Liver (tissue), 9 donors: ENCODE results near the gene SECTM1. TPM values are rescaled to one million over a fixed set of nuclear protein-coding genes. Genes with fewer than 3 reads are reported as not detected.

Experiments used
- DNase-seq: peaks from one replicate; pipeline ENCODE4 v3.0.0-alpha.2; 2017; ENCODE audit warnings: low spot score
- H3K27ac ChIP-seq, 2 donors: one replicate each; pipeline ENCODE4 v1.7.0; 2013; ENCODE audit warnings: inconsistent platforms in 2 of 2, low read length in 2 of 2, control low read depth in 1 of 2, low read depth in 1 of 2, mild to moderate bottlenecking in 1 of 2
- H3K27me3 ChIP-seq, 4 donors: one replicate each; pipeline versions ENCODE4 v1.6.1 to v1.7.0; 2013; ENCODE audit warnings: low read length in 3 of 4, inconsistent platforms in 1 of 4, mild to moderate bottlenecking in 1 of 4, moderate library complexity in 1 of 4; ENCODE audit not compliant: control insufficient read depth in 4 of 4, insufficient read depth in 4 of 4
- H3K36me3 ChIP-seq, 4 donors: one replicate each; pipeline versions ENCODE4 v1.6.1 to v1.7.0; 2013; ENCODE audit warnings: low read length in 3 of 4, mild to moderate bottlenecking in 3 of 4, low read depth in 1 of 4, moderate library complexity in 1 of 4; ENCODE audit not compliant: control insufficient read depth in 4 of 4, insufficient read depth in 3 of 4
- H3K4me1 ChIP-seq, 4 donors: one replicate each; pipeline versions ENCODE4 v1.6.1 to v1.7.0; 2013; ENCODE audit warnings: low read length in 3 of 4, mild to moderate bottlenecking in 3 of 4, moderate library complexity in 1 of 4; ENCODE audit not compliant: control insufficient read depth in 4 of 4, insufficient read depth in 4 of 4
- H3K4me3 ChIP-seq, 3 donors: one replicate each; pipeline versions ENCODE4 v1.6.1 to v1.7.0; 2013; ENCODE audit warnings: low read length in 3 of 3, control low read depth in 1 of 3, low read depth in 1 of 3, mild to moderate bottlenecking in 1 of 3
- H3K9ac ChIP-seq, 2 donors: one replicate each; pipeline ENCODE4 v1.7.0; 2013; ENCODE audit warnings: low read length in 2 of 2, mild to moderate bottlenecking in 2 of 2, moderate library complexity in 2 of 2, control low read depth in 1 of 2, low read depth in 1 of 2
- H3K9me3 ChIP-seq, 4 donors: one replicate each; pipeline versions ENCODE4 v1.6.1 to v1.7.0; 2013; ENCODE audit warnings: low read length in 3 of 4; ENCODE audit not compliant: control insufficient read depth in 4 of 4
- ATF3 ChIP-seq: IDR thresholded peaks from 2 replicates; pipeline ENCODE4 v1.6.1; 2016; ENCODE audit warnings: antibody characterized with exemption
- EGR1 ChIP-seq, 2 donors: IDR thresholded peaks; 2 replicates each; pipeline ENCODE4 v1.6.1; 2016 to 2018; ENCODE audit warnings: antibody characterized with exemption in 2 of 2, low read depth in 2 of 2
- FOXA1 ChIP-seq: IDR thresholded peaks from 2 replicates; pipeline ENCODE4 v1.6.1; 2016; ENCODE audit warnings: antibody characterized with exemption
- GABPA ChIP-seq, 2 donors: IDR thresholded peaks in 1 of 2; conservative IDR thresholded peaks in 1 of 2; 2 replicates each; pipeline ENCODE4 v1.6.1; 2016; ENCODE audit warnings: antibody characterized with exemption in 2 of 2, mild to moderate bottlenecking in 1 of 2, moderate library complexity in 1 of 2
- HNF4G ChIP-seq: IDR thresholded peaks from 2 replicates; pipeline ENCODE4 v1.6.1; 2016; ENCODE audit warnings: antibody characterized with exemption
- JUND ChIP-seq, 2 donors: IDR thresholded peaks; 2 replicates each; pipeline ENCODE4 v1.6.1; 2016; ENCODE audit warnings: antibody characterized with exemption in 2 of 2
- MAX ChIP-seq: IDR thresholded peaks from 2 replicates; pipeline ENCODE4 v1.6.1; 2016; ENCODE audit warnings: antibody characterized with exemption
- NR2F2 ChIP-seq: IDR thresholded peaks from 2 replicates; pipeline ENCODE4 v1.6.1; 2016; ENCODE audit warnings: antibody characterized with exemption
- RAD21 ChIP-seq, 2 donors: IDR thresholded peaks; 2 replicates each; pipeline ENCODE4 v1.6.1; 2016; ENCODE audit warnings: antibody characterized with exemption in 2 of 2, mild to moderate bottlenecking in 2 of 2
- RXRA ChIP-seq, 2 donors: IDR thresholded peaks; 2 replicates each; pipeline ENCODE4 v1.6.1; 2017 to 2018; ENCODE audit warnings: antibody characterized with exemption in 2 of 2, mild to moderate bottlenecking in 1 of 2
- SP1 ChIP-seq: IDR thresholded peaks from 2 replicates; pipeline ENCODE4 v1.6.1; 2018; ENCODE audit warnings: antibody characterized with exemption, mild to moderate bottlenecking
- TAF1 ChIP-seq: conservative IDR thresholded peaks from 2 replicates; pipeline ENCODE4 v1.6.1; 2016; ENCODE audit warnings: antibody characterized with exemption, mild to moderate bottlenecking
- YY1 ChIP-seq: IDR thresholded peaks from 2 replicates; pipeline ENCODE4 v1.6.1; 2016; ENCODE audit warnings: antibody characterized with exemption, mild to moderate bottlenecking
- ZBTB33 ChIP-seq: IDR thresholded peaks from 2 replicates; pipeline ENCODE4 v1.6.1; 2016; ENCODE audit warnings: antibody characterized with exemption
- WGBS: extraction: QIAGEN DNeasy Blood & Tissue Kit; methylation state at CpG from one replicate; pipeline ENCODE4 v1.1.7; 2013; 5-methylcytosine and 5-hydroxymethylcytosine counted together
- polyA plus RNA-seq, 2 donors: library from polyadenylated mRNA; stranded (reverse) in 1 of 2; unstranded in 1 of 2; fragments of 200-250 nt in 1 of 2; fragments of >200 nt in 1 of 2; fragmentation: Nextera tagmentation in 1 of 2; extraction: Ambion mirVana in 1 of 2; gene quantifications; one replicate each; pipeline versions ENCODE4 v1.2.1 to v1.2.3, GENCODE V29; 2013 to 2015
- total RNA-seq, 2 donors: library from RNA; depleted of rRNA; stranded (reverse); fragments of >200 nt; gene quantifications; one replicate each; pipeline ENCODE4 v1.2.3, GENCODE V29; 2014
- donor health status: healthy.
- donor health status: healthy.
- donor health status: healthy.
- donor health status: healthy.
- donor health status: healthy.

SECTM1 gene
- total and polyA plus RNA-seq, 4 donors, result 1.3 to 14.2 (median 4.6) TPM

GRCh38 chr17:82358465-82359350 lies 25.1 kb upstream of the SECTM1 start, which contains the start of gene TEX19:
TSS of gene TEX19 (plus strand) at chr17:82359247. CDS start at chr17:82362151, 2,904 bp downstream.
- no peak within 1 kb of the TSS for H3K9ac ChIP-seq
- no peak within 1 kb of the TSS for H3K27ac ChIP-seq
- WGBS, result 81% methylated on average over 21 of the region's 21 CpGs
- no peaks in the 10 kb centered on the region for H3K9me3 ChIP-seq
- TF ChIP-seq TAF1 (no peak), HNF4G (no peak), FOXA1 (no peak), JUND (IDR thresholded peaks at IDR 0.05) (no peak), EGR1 (IDR thresholded peaks at IDR 0.05; ENCODE audit: low read depth in 2 of 2) (no peak), NR2F2 (no peak), YY1 (no peak), ZBTB33 (no peak), MAX (no peak)
- H3K36me3 ChIP-seq, result no peaks in the 10 kb centered on the region
- no peak for DNase-seq
- H3K27me3 ChIP-seq, result peaks cover 0 to 3% (median 0%) of the 10 kb centered on the region in 4 donors
- peaks cover 0 to 4% (median 1%) of the 10 kb centered on the region in 4 donors for H3K4me1 ChIP-seq
- H3K4me3 ChIP-seq, result no peak within 1 kb of the TSS

GRCh38 chr17:82357394-82357793 lies 23.8 kb upstream of the SECTM1 start:
- no peak for DNase-seq
- H3K4me3 ChIP-seq, result no peak overlapping the region
- TF ChIP-seq JUND (IDR thresholded peaks at IDR 0.05), result no peak
- no peak for TF ChIP-seq TAF1
- TF ChIP-seq FOXA1, result no peak
- TF ChIP-seq ATF3, result no peak
- no peak for TF ChIP-seq ZBTB33
- no peak for TF ChIP-seq RAD21 (IDR thresholded peaks at IDR 0.05)
- TF ChIP-seq YY1, result no peak
- no peak for TF ChIP-seq EGR1 (IDR thresholded peaks at IDR 0.05; ENCODE audit: low read depth in 2 of 2)
- no peaks in the 10 kb centered on the region for H3K9me3 ChIP-seq
- H3K27ac ChIP-seq, result no peak overlapping the region
- no peaks in the 10 kb centered on the region for H3K36me3 ChIP-seq
- 85% methylated on average over 2 of the region's 2 CpGs for WGBS
- H3K27me3 ChIP-seq, result peaks cover 0 to 3% (median 0%) of the 10 kb centered on the region in 4 donors
- peaks cover 0 to 4% (median 1%) of the 10 kb centered on the region in 4 donors for H3K4me1 ChIP-seq
- no peak overlapping the region for H3K9ac ChIP-seq

GRCh38 chr17:82356845-82357355 lies 23.3 kb upstream of the SECTM1 start:
- H3K27ac ChIP-seq, result no peak overlapping the region
- H3K4me3 ChIP-seq, result no peak overlapping the region
- peaks cover 0 to 3% (median 0%) of the 10 kb centered on the region in 4 donors for H3K27me3 ChIP-seq
- no peaks in the 10 kb centered on the region for H3K36me3 ChIP-seq
- DNase-seq, result no peak
- no peak overlapping the region for H3K9ac ChIP-seq
- H3K4me1 ChIP-seq, result peaks cover 0 to 4% (median 2%) of the 10 kb centered on the region in 4 donors
- no peak for TF ChIP-seq EGR1 (IDR thresholded peaks at IDR 0.05; ENCODE audit: low read depth in 2 of 2)
- no peak for TF ChIP-seq JUND (IDR thresholded peaks at IDR 0.05)
- no peak for TF ChIP-seq YY1
- TF ChIP-seq RXRA (IDR thresholded peaks at IDR 0.05), result no peak
- no peak for TF ChIP-seq ATF3
- TF ChIP-seq ZBTB33, result no peak
- no peak for TF ChIP-seq SP1
- no peak for TF ChIP-seq MAX
- TF ChIP-seq GABPA (IDR thresholded peaks at IDR 0.05 in 1 of 2, conservative IDR thresholded peaks at IDR 0.05 in 1 of 2), result no peak
- 74% methylated on average over 20 of the region's 20 CpGs for WGBS
- H3K9me3 ChIP-seq, result no peaks in the 10 kb centered on the region
